GM18951 (cell line): ENCODE data around the gene ANKRD44.

Experiments
- POLR2A ChIP-seq: IDR thresholded peaks from 4 replicates; pipeline ENCODE4 v1.6.1; 2011; ENCODE audit warnings: mild to moderate bottlenecking; ENCODE audit not compliant: insufficient read length, insufficient read depth; ENCODE audit errors: extremely low read depth
- in situ Hi-C: fragments of 300-500 bp; cut with MboI; formaldehyde crosslinking; loops from one replicate; pipeline ENCODE4 v1.12.0; 2022; ENCODE audit warnings: low sequenced_read_pairs, mixed read lengths, inconsistent platforms; ENCODE audit not compliant: unreplicated experiment

The ANKRD44 gene

DNA sequence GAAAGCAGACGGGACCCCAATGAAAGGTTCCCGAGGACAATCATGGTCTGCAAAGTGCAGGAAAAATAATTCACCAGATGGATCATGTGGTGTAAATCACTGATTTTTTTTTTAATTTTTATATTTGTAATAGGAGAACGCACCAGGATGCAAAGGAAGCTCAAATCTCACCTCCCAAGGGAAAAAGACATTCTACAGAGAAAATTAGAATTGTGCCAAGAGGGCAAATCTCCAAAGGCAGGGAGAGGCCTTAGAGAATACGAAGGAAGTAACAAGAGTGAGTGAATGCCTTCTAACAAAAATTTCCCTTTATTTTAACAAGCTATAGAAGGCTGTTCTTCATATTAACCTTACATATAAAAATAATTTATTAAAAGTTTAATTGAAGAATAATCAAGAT, 90.9 kb downstream of the ANKRD44 start:
- in situ Hi-C loops = no loop called here
- no peak for TF ChIP-seq POLR2A

GRCh38 chr2:197217541-197217940, 93.0 kb downstream of the ANKRD44 start:
- no peak for TF ChIP-seq POLR2A
- in situ Hi-C loops = no loop called here

DNA sequence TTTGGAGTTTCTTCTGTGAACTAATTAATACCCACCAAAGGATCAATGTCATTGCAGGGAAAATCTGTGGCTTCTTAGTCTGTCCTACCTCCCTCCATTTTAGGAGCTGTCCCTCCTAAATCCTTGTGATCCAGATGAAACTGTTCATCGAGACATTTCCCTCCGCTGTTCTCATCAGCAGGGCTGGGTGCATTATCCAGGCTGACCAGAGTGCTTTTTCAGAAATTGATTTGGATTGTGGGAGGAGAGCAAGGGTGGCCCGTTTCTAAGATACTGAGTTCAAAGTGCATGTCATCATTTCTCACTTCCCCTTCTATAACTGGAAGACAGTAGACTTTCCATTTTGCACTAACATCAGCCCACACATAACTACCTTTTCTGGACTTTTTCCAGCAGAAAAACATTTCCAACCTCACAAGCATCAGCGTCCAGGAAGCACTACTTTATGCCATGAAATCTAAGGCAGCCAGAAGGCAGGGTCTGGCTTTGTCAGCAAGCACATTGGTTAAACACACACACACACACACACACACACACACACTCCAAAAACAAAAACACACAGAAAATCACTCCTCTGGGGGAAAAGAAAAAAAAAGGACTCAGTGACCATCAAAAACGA, 94.1 kb downstream of the ANKRD44 start:
- in situ Hi-C loops = no loop called here
- TF ChIP-seq POLR2A = peak; percentile 40

- in situ Hi-C loops = no loop called here
- TF ChIP-seq POLR2A = no peak
Measured at GRCh38 chr2:197215748-197216360, 94.7 kb downstream of the ANKRD44 start.

DNA sequence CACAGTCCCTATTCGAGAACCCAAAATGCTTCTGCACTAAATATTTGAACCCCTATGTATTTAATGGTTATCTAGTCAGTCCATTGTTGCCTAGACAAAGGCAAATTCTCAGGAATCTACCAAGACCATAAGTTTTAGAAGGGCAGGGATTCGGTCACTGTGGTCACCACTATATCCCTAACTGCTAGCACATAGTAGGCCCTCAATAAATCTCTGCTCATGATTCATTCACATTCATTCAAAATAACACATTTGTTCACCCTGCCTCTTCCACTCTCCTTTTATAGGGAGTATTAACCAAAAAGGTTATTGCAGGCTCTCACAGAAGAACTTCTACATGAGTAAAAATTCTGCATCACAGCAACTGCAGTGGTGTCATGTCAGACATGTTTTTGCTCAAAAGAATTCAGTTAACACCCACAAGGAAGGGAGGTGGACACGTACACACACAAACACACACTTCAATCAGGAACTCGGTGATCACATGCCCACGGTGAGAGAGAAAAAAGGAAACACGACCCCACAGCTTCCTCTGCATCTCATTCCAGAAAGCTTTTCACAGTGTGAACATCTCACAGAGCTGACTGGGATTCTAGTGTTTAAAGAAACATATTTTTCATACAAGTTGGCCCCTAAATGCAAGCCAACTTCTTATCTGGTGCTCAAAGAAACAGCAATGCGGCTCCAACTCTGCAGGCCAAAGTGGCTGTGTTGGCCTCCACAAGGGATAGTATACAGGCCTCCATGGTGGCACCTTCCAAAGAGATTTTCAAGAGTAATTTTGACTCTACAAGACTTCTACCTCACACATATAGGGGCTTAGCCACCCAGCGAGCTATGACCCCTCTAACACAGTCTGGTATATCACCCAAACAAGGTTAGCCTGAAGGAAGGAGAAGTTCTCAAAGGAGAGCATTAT, 98.0 kb downstream of the ANKRD44 start:
- in situ Hi-C loops = no loop called here
- TF ChIP-seq POLR2A = no peak

GRCh38 chr2:197211881-197212342, 98.7 kb downstream of the ANKRD44 start:
- no peak for TF ChIP-seq POLR2A
- in situ Hi-C loops = no loop called here

DNA sequence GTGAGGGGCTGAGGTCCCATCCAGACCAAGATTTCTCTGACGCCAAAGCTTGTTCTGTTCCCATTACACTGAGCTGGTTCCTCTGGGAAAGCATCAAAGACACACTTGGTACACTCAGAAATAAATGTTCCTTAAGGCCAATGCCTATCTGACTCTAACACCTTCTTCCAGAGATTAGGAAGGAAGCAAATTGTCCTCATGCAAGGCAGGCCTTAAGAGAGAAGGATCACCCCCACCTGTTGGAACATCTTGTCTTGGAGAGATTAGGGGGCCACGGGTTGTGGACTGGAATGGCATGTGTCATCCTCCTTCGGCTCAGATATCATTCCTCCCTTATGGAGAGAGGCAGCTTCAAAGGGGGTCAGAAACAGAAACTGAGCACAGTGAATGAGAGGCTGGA, 100.2 kb downstream of the ANKRD44 start:
- in situ Hi-C loops = no loop called here
- no peak for TF ChIP-seq POLR2A

GRCh38 chr2:197209742-197210408, 100.7 kb downstream of the ANKRD44 start:
- in situ Hi-C loops = no loop called here
- TF ChIP-seq POLR2A = peak; percentile 25

- in situ Hi-C loops = no loop called here
- TF ChIP-seq POLR2A = no peak
Measured at GRCh38 chr2:197209246-197209645, 101.3 kb downstream of the ANKRD44 start.

- no peak for TF ChIP-seq POLR2A
- in situ Hi-C loops = no loop called here
Measured at GRCh38 chr2:197208841-197209240, 101.7 kb downstream of the ANKRD44 start.

DNA sequence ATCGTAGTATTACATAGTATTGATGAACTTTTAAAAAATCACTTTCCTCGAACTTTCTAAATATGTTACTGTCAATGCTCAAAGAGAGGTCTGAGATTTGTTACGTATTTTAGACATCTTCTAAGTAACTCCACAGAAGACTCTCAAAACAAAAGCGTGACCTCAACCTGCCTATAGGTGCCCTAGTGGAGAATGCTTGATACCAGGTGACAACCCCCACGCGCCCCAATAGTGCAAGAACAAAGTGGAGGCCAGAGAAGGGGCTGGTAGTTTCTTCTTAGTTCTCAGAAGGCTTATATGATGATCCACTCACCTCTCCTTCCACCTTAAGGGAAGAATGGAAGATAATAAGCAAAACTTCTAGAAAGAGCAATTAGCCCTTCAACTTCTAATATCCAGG, 102.6 kb downstream of the ANKRD44 start:
- TF ChIP-seq POLR2A = no peak
- in situ Hi-C loops = no loop called here

- no peak for TF ChIP-seq POLR2A
- in situ Hi-C loops = no loop called here
Measured at GRCh38 chr2:197207598-197207997, 103.0 kb downstream of the ANKRD44 start.

DNA sequence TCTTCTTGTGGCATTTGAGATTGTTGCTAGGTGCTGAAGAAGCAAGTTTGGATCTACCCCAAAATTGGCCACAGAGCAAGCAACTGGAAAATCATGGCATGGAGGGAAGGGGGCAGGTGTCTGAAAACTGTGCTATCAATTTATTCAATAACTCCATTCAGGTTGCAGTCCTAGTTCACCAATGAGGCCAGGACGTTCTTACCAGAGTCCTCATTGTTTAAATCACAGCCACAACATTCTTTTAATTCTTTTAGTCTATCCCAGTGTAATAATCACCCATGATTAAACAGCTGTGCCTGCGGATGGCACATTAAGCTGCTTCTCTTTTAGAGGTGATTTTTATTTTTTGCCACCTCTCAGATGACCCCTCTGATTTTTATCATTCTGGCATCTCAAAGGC, 103.5 kb downstream of the ANKRD44 start:
- in situ Hi-C loops = no loop called here
- TF ChIP-seq POLR2A = no peak

DNA sequence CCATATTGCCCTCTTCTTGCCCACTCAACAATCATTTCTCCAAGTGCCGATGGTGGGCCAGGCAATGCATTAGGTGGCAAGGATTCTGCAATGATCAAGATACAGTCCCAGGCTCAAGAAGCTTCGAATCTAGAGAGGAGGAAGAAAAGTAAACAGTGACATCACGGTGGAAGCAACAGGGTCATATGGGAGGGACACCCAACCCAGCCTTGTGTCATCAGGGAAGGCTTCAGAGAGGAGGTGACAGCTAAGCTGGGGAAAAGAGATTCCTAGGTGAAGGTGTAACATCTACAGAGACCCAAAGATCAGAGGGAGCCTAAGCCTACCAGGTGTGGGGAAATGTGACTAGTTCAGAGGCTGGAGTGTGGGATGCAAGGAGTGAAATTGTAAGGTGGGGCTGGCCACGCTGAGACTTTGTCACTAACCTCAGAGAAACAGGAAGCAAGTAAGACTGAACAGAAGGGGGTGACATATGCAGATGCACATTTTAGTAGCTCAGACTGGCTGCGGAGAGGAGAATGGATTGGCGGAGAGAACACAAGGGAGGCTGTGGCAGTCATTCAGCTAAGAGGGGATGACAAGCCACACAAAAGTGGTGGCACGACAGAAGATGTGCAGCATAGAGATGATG, 104.9 kb downstream of the ANKRD44 start:
- in situ Hi-C loops = no loop called here
- peak; percentile 25 for TF ChIP-seq POLR2A
